ENCODE measurements around the gene GIGYF2.
A peak's percentile ranks its signal among the peaks of the same experiment; 100 is the strongest.

GIGYF2 gene

GRCh38 chr2:232879618-232880494, 182.7 kb downstream of the GIGYF2 start:
- DNase-seq (ENCODE audit: low spot score): no peak

DNA sequence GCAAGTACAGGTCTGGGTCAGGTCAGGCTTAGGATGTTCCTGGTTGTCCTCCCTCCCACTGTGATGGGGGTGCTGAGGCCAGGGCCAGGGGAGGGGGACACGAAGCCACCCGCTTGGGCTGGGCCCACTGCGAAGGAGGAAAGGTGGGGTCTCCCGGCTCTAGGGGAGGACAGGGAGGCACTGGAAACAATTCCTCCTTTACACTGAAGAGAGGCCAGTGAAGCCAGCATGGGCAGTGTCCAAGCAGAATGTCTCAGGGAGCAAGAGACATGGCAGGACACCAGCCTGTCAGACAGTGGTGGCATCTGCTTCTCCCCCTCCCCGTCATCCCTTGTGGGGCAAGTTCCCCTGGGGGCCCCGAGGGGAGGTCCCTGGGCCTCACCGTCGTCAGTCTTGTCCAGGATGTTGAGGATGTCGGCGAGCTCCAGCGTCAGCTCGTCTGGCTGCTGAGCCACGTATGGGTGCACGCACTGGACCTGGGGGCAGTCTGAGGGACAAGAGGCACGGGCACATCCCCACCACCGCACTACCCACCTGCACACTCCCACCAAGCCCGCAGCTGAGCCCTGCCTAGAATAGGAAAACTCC, 183.7 kb downstream of the GIGYF2 start:
- DNase-seq (ENCODE audit: low spot score): no peak

- no peak for DNase-seq (ENCODE audit: low spot score)
Measured at GRCh38 chr2:232882085-232882484, 185.0 kb downstream of the GIGYF2 start.

GRCh38 chr2:232882505-232883115, 185.5 kb downstream of the GIGYF2 start:
- DNase-seq (ENCODE audit: low spot score): no peak

GRCh38 chr2:232883116-232883721, 186.1 kb downstream of the GIGYF2 start:
- DNase-seq (ENCODE audit: low spot score): no peak

DNA sequence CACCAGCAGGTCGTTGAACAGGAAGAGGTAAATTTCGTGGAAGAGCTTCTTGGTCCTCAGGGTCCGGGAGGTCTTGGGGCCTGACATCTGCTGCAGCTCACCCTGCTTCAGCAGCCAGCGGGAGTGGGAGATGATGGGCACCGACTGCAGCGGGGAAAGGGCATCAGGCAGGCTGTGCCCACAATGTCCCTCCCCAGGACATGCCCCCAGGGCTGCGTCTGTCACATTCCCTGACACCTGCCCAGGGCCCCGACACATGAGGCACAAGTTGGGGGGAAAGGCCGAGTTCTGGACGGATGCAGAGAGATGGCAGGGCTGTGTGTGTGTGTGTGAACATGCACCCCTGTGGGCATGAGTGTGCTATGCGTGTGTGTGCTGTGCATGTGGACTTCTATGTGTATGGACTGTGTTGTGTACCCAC, 186.9 kb downstream of the GIGYF2 start:
- no peak for DNase-seq (ENCODE audit: low spot score)

DNA sequence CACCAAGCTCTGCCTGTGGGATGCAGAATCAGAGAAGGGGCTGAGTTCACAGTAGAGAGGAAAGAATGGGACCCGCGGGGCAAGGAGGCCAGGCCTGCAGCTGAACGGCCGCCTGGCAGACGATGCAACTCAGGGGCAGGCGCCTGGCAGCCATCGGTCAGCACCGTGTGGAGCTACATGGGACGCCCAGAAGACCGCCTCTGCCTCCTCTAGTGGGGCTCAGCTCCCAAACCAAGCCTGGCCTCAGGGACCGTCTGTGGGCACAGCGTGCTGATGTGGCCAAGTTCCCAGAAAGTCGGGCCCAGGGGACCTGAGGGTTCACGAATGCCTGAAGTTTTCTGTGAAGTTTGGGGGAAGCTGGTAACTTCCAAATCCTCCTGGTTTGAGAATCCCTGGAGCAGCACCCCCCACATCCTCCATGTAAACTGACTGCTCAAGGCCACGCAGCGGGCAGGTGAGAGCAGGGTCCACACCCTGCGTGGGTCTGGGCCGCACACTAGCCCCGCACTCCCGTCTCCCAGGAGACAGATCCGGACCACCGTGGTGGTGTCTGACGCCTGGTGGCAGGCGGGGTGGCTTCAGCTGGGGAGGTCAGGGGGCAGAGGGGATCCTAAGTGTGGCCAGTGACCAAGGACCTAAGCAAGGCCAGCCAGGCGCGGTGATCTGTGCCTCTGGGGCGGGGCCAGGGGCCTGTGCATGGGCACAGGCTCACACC, 187.6 kb downstream of the GIGYF2 start:
- DNase-seq (ENCODE audit: low spot score): no peak

DNA sequence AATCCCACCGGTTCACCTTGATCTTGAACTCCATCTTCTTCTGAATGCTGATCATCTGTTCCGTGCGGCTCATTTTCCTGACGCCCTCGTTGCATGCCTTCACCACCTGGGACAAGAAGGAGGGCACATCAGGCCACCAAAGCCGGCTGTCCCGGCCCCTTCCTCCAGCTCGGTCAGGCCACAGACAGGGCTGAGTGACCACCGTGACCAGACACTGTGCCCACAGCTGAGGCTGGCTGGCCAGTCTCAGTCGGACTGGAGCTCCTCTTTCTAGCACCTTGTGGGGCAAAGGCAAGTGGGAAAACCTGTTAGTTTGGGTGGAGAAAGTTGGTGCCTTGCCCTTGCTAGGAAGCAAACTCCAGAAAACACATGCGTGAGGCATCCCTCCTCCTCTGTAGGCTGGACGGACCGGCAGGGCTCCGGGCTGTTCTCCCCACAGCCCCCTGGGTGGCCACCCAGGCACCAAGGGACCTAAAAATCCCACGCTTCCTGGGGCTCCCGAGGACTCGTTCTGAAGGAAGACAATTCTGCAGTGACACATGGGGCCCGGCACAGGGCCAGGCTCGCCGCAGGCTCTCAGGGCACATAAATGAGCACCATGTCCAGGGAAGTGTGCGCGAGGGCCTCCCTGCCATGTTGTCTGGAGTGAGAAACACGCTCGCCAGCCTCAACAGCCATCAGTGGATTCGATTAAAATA, 188.3 kb downstream of the GIGYF2 start:
- DNase-seq (ENCODE audit: low spot score): no peak

- DNase-seq (ENCODE audit: low spot score): no peak
Measured at GRCh38 chr2:232886176-232886575, 189.0 kb downstream of the GIGYF2 start.

DNA sequence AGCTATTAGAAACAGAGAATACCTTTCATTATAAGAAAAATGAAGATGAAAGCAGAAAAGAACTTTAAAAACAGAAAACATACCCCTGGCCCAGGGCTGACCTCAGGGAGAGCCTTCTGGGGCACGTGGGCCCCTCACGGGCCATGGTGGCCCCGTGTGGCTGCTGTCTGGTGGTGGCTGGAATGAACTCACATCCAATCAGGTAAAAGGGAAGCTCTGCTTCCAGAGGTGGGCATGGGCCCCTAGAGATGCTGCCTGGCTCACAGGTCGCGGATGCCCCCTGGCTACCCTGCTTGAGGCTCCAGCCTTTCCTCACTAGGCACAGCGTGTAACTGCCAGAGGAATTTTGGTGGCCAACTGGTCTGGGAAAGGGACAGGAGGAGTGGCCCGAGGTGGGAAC, 189.5 kb downstream of the GIGYF2 start:
- no peak for DNase-seq (ENCODE audit: low spot score)

DNA sequence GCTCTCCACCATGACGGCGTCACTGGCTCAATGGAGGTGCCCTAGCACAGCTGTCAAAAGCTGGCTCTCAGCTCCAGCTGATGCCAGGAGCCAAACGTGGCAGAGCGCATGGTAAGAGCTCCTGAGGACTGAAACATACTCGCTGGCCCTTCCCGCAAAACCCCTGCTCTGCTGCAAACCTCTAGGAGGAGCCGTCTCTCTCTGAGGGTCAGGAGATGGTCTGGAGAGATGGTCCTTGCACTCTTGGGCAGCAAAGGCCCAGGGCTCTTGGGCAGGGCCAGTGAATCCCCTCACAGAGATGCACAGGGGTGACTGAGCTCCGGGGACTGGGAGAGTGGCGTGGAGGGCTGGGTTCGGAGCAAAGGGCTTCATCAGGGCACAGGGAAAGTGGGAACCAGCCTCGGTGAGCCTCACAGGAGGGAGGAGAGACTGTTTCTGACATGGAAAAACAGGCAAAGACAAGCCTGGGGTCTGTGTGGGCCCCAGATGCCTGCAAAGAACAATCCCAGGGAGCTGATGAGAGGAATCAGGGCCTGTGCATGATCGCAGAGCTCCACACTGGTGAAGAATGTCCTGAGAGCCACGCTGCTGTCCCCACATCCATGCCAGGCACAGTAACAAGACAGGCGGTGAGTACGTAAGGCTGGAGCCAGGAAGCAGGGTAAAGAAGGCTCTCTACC, 190.2 kb downstream of the GIGYF2 start:
- no peak for DNase-seq (ENCODE audit: low spot score)

DNA sequence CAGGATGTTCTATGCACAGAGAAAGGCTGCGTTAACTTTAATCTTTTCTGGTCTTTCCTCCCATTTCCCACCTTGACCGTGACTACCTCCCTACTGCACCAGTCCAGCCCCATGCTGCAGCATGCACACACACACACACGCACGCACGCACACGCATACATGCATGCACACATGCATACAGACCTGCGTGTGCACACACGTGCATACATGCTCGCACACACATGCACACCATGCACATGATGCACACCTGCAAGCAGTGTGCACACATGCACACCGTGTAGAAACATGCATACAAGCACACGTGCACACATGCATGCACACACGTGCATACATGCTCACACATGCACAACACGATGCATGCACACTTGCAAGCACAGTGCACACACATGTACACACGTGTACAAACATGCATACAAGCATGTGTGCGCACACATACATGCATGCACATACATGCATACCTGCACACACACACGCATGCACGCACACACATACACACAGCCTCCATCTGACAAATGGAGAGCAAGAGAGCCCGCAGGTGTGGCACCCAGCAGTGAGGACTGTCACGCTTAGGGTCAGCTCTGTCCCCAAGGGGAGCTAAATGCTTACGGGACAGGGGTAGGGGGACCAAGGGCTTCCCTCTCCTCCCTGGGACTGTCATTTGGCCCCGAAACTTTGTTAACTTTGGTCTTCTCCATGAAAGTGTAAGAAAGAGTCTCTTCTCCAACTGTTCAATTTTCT, 191.1 kb downstream of the GIGYF2 start:
- no peak for DNase-seq (ENCODE audit: low spot score)

DNA sequence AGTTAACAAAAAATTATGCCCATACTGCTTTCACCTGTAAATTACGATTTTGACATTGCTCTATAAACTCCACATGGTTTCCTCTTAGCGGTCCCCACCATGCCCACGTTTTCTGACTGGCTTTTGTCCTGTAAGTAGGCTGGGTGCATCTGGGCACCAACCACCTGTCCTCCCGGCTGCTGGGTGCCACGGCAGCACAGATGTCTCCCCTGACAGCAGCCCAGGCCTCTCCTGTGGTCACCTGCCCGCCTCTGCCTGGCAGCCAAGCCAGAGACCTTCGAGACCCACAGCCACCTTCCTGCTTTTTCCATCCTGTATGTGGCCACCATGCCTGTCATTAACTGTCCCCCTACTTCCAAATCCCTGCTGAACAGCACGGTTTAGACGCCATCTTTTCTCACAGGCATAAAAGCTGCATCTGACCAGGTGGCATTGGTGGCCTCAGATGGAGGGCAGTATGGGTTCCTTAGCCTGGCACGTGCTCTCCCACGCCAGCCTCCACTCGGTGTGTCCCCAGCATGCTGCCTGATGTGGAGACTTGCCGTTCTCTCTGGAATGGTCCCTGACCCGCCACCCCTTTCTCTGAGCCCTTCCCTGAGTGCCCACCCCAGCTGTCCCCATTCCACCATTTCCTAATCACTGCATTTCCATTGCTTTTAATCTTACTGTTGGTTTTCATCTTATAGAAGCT, 191.9 kb downstream of the GIGYF2 start:
- no peak for DNase-seq (ENCODE audit: low spot score)

GRCh38 chr2:232889876-232890401, 192.8 kb downstream of the GIGYF2 start:
- DNase-seq (ENCODE audit: low spot score): no peak

DNA sequence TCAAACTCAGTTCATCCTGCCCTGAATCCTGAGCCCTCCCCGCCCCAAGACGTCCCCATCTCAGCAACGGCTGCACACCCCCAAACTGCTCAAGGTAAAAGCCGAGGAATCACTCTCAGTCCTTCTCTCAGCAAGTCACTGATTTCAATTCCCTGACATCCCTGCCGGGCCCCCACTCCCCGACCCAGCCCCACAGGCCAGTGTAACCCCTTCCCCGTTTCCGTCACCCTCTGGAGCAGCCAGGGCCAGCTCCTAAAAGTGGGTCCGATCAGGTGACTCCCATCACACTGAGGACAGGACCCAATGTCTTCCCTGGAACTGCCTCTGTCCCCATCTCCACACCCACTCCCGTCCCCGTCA, 193.4 kb downstream of the GIGYF2 start:
- DNase-seq (ENCODE audit: low spot score): no peak

- no peak for DNase-seq (ENCODE audit: low spot score)
Measured at GRCh38 chr2:232890896-232891601, 193.9 kb downstream of the GIGYF2 start.

DNA sequence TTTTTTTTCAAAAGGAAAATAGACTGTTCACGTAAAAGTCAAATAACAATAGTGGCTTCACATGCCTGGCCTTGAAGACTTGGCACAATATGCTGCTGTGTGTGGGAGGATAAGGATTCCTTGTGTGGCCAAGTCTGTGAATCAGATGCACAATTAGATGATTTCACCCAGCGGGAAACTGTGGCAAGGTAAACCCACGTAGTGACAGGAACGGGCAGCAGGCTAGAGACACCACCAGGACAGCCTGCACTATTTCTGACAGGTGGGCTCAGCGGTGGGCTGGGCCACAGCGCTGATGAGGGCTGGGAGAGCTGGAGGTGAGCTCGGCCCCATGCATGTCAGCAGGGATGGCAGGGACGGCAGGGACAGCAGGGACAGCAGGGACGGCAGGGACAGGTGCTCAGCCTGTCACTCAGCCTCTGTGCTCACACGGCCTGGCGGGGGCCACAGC, 194.5 kb downstream of the GIGYF2 start:
- peak; percentile 50 for DNase-seq (ENCODE audit: low spot score)

DNA sequence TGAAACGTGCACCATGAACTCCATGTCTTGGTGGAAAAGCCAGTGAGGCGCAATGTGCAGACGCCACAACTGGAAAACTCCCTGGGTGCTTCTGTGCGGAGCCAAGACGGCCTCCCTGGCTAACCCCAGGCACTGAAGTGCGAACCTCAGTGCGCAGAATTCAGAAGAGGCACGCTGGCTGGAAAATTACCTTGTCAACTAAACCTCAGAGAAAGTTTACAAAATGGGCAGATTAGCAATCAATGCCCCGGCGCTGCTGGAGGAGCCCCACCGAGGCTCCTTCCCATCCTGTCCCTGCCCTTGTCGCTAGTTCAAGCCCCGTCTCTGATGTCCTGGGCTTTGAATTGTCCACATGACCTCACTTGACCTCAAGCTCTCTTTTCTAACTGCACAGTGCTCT, 195.1 kb downstream of the GIGYF2 start:
- DNase-seq (ENCODE audit: low spot score): no peak

- no peak for DNase-seq (ENCODE audit: low spot score)
Measured at GRCh38 chr2:232892843-232893242, 195.7 kb downstream of the GIGYF2 start.
